Nucleus accumbens (tissue), 56 donors: ENCODE results near the gene FBXL16.

Source experiments
- DNase-seq, 56 donors: peaks; one replicate each; lab custom pipeline; 2025; lab: John Stamatoyannopoulos, UW

The FBXL16 gene

GRCh38 chr16:711548-712320, 6.1 kb upstream of the FBXL16 start:
- peak in 48 of 56 donors; percentile 25 to 82 (median 56) for DNase-seq

- no peak for DNase-seq
These were observed 5.5 kb upstream of the FBXL16 start for GRCh38 chr16:711084-711483.

- DNase-seq: no peak
These were observed 5.0 kb upstream of the FBXL16 start for GRCh38 chr16:710500-711075.

- peak in 54 of 56 donors; percentile 14 to 94 (median 74) for DNase-seq
These were observed 4.2 kb upstream of the FBXL16 start for GRCh38 chr16:709566-710499.

- no peak for DNase-seq
These were observed 3.4 kb upstream of the FBXL16 start for GRCh38 chr16:708959-709358.

- DNase-seq: no peak
These were observed 2.4 kb upstream of the FBXL16 start for GRCh38 chr16:708019-708418.

GRCh38 chr16:707062-707538, 1.5 kb upstream of the FBXL16 start:
- no peak for DNase-seq

GRCh38 chr16:706189-707061, 824 bp upstream of the FBXL16 start:
- peak in 9 of 56 donors; percentile 21 to 58 (median 34) for DNase-seq

GRCh38 chr16:704552-705380, 835 bp downstream of the FBXL16 start:
- DNase-seq: peak in 1 of 56 donors; percentile 14

GRCh38 chr16:704047-704446, 1.6 kb downstream of the FBXL16 start:
- DNase-seq: no peak

GRCh38 chr16:703406-703805, 2.2 kb downstream of the FBXL16 start:
- DNase-seq: peak in 32 of 56 donors; percentile 6 to 80 (median 50)

GRCh38 chr16:702341-702740, 3.3 kb downstream of the FBXL16 start:
- no peak for DNase-seq

GRCh38 chr16:700684-701584, 4.7 kb downstream of the FBXL16 start:
- peak in 13 of 56 donors; percentile 11 to 69 (median 37) for DNase-seq

- no peak for DNase-seq
These were observed 6.5 kb downstream of the FBXL16 start for GRCh38 chr16:698911-699671.

GRCh38 chr16:695355-696089, 10.1 kb downstream of the FBXL16 start:
- peak in 2 of 56 donors; percentile 25 to 32 for DNase-seq

GRCh38 chr16:694863-695354, 10.7 kb downstream of the FBXL16 start:
- no peak for DNase-seq
